T-helper 2 cell treated with Interferon-gamma antibody and Interleukin-4, amounts not matched to agents 100 ng/mL and 5 ng/mL, for 36 hours (primary cell): ENCODE measurements around the gene GPRC5A. TPM values are rescaled to one million over a fixed set of nuclear protein-coding genes. Genes with fewer than 3 reads are reported as not detected.

Experiments used
- intact Hi-C: fragments of 100-400 bp; cut with micrococcal nuclease; formaldehyde crosslinking; loops from one replicate; pipeline ENCODE4 v1.15.1; 2023
- total RNA-seq: library from RNA; stranded (reverse); gene quantifications from 2 replicates; pipeline ENCODE4 v1.2.3, GENCODE V29; 2022

The GPRC5A gene
- total RNA-seq, 1 donor from 2014 or later: 0.02 TPM

DNA sequence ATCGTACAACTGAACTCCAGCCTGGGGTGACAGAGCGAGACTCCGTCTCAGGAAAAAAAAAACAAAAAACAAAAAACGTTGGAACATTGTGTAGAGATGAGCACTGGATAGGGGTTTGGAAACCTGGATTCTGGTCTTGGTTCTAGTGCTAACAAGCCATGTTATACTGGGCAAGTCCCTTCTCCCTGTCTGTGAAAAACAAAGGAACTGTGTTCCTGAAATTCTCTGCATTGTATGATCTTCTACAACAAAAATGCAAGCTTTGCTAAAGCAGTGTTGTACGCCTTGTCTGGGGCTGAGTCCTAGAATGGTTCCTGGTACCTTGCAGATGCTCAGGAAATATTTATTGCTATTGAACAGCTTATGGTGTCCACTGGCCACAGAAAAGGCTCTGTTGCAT lies 47.2 kb downstream of the GPRC5A start:
- intact Hi-C loops: no loop called here

DNA sequence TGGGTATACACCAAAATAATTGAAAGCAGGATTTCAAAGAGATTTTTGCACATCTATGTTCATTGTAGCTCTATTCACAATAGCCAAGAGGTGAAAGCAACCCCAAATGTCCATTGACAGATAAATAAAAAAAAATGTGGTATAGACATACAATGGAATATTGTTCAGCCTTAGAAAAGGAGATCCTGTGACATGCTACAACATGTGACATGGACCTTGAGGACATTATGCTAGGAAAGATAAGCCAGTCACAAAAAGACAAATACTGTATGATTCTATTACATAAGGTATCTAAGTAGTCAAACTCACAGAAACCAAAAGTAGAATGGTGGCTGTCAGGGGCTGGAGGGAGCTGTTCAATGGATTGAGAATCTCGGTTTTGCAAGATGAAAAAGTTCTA lies 48.5 kb downstream of the GPRC5A start:
- intact Hi-C loops: no loop called here

DNA sequence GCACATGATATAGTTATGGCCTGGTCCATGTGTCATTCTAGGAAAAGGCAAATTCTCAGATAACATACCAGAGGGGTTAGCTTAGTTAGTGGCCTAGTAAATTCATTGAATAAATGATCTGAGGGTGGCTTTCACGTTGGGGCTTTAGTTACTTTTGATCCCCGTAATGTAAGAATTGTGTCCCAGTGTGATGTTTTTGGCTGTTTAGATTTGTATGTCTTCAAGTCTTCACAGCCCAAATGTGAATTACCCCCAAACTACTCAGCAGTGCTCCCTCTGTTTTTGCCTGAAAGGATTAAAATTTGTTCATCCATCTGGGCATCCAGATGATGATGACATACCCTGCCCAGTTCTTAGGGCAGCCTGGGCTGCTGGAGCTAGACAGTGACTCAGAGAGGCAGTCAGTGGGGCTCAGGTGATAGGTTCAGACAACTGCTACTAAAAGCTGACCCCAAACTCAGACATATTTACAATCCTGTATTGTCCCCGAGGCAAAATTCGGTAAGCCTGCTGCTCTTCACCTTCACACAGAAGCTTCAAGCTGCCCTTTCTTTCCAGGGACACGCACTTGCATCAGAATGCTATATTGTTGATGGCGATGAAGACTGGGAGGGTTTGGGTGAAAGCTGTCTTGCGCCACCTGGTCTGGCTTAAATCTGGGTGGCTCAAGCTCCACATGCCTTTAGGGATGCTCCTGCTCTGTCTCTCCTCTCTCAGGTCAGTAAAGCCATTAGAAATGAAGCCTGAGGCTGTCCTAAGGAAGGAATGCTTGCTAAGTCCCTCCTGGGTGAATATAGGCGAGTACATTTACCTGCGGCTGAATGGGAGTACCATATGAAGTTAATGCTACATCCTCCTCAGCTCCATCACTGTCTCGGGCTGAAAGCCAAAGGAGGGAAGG lies 50.3 kb downstream of the GPRC5A start:
- intact Hi-C loops: no loop called here

DNA sequence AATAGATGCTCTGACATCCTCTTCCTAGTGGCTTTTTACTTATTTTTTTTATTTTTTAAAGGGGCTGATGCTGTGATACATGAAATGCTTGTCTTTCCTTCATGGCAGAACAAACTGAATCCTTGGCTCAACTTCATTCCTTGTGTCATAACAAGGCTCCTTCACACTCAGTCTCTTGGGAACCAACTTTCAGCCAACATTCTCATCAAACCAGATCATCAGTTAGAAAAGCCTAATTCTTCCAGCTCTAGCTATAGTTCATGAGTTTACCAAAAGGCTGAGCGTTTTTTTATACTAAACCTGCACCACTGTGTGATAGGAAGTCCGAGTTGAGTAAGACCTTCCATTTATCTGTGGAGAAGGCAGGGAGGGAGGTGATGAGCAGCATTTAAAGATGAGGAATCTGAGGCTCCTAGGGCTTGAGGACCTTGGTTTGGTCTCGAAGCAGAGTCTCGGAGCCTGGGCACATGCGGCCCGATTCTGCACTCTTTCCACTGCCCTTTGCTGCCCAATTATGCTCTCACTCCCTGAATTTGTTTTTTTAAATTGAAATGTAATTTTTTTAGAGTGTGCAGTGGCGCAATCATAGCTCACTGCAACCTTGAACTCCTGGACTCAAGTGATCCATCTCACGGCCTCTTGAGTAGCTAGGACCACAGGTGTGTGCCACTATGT lies 52.4 kb downstream of the GPRC5A start:
- intact Hi-C loops: no loop called here

DNA sequence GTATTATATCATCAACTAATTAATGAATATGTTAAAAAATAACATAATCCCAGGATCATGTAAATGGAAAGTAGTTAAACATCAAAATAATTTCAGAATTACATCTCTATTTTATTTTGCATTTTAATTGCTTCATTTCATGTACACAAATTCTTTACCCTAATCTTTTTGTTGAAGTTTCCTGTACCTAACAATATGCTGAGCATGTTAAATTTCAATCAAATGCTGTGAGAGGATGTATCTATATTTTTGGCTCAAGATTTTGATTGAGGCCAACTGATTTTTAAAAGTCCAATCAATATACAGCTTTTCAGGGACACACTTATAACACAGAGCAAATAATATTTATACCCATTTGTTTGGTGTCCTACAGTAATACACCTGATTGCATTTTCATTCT lies 54.2 kb downstream of the GPRC5A start:
- intact Hi-C loops: no loop called here

DNA sequence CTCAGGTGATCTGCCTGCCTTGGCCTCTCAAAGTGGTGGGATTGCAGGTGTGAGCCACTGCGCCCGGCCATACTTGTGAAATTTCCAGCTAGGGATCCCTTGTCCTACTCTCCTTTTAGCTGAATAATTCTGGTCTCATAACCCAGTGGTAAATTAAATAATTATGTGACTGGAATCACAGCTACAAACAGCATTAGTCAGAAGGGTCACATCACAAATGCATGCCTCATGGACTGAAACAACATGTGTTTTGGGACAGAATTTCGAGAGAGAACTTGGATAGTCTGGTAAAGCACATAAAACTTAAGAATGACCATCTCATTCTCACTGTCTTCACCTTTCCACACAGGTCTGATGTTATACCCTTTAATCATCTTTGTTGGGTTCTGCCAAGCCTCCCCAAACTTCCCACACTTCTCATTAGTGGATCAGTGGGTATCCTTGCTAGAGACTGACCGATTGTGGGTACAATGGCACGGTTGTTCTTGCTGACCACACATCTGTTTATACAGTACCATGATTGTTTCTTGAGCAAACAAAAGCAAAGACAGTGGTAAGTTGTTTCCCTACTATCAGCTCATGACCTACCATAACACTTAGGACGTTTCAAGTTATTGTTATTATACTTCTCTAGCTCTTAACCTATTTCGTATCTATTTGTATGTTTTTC lies 55.5 kb downstream of the GPRC5A start:
- intact Hi-C loops: no loop called here

DNA sequence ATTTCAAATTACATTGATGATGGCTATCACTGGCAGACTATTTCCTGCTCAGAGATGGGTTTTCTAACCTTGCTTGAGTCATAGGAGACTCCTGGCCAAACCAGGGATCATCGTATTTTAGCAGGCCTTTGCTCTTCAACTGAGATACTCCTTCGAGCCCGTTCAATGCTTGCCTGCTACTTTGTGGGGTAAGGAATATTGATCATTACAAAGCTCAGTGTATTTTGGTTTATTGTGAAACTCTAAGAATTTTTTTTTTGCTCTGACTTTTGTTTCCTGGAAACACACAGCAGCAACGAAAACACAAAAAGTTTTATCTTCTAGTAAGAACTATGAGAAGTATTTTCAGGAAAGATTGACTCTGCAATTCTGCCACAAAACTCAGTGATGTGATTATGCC lies 56.5 kb downstream of the GPRC5A start:
- intact Hi-C loops: no loop called here

DNA sequence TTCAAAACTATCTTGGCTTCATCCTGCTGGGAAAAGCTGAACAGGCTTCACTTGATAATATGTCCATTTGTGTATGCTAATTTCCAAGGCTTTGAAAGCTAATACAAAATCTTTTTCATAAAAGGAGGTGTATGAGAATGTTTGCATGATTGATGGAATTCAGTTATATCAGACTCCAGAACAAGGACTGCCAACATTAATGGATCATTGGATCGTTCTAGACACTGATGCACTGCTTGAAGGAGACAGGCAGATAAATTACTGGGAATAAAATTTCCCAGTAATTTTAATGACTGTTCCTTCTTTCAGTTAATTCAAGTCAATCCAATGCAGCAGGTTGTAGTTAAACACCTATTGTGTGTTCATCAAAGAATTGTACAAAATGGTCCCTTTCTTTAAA lies 60.1 kb downstream of the GPRC5A start:
- intact Hi-C loops: no loop called here

DNA sequence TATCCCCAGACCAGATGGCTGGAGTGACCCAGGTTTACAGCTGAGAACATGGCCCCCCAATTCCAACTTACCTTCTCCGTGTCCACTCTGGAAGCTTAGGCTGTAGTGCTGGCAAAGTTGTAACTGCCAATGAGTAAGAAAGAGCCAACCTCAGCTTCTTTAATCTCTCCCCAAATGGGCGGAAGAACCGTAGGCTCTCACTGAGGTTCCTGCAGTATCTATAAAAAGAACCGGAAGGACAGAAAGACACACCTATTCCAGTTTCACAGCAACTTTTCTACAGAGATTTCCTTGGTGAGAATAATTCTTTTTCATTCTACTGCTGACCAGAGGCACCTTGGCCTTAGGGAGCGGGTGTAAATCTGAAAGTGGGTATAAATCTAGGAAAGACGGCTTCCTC lies 60.7 kb downstream of the GPRC5A start, which contains the start of gene GPRC5D:
GPRC5D (minus strand) TSS at position 135 of the 400 bp plus-strand sequence. CDS start 1,786 bp downstream, outside the sequence.
- intact Hi-C loops: no loop called here

DNA sequence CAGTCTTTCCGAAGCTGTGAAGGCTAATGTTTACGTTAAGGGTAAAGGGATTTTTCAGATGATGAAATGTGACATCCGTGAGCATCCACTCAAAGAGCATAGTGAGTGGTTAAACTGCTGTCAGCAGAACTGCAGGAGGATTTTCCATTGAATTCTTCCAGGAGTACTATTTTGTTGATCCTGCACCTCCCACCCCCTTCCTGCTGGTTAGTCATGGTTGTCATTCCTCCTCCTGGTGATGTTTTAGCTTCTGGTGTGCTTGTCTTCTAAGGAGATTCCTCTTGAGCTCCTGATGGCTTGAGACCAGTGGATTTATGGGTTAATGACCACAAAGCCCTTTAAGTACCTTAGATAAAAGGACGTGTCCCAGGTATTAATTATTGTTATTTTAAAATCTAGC lies 63.0 kb downstream of the GPRC5A start:
- intact Hi-C loops: no loop called here

DNA sequence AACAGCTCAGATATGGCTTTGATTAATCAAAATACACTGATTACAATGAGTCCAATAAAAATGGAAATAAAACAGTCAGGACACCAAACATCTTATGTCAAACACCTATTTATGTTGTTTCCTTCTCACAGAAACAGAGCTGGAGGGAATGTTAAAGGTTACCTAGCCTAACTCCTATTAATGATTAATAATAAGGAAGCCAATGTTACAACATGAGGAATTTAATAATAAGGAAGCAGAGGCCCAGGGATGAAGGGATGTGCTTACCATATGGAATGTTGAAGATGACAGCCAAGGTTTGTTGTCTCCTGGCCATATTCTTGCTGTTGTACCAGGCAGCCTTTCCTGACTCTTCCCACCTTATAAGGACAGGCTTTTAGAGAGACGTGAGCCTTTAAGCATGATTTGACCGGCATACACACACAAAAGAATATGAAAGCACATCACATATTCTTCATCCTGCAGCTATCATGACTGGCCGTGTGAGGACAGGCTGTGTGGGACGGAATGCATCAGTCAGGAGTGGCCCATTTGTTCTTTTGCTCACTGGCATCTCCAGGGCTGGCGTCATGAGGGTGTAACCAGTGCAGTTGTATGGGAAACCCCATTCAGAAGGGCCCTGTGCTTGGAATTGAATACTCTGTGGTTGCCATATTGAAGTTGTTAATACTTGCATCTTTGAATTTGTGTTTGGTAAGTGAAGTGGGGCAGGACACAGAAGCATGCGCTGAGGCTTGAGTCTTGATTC lies 63.7 kb downstream of the GPRC5A start:
- intact Hi-C loops: no loop called here

DNA sequence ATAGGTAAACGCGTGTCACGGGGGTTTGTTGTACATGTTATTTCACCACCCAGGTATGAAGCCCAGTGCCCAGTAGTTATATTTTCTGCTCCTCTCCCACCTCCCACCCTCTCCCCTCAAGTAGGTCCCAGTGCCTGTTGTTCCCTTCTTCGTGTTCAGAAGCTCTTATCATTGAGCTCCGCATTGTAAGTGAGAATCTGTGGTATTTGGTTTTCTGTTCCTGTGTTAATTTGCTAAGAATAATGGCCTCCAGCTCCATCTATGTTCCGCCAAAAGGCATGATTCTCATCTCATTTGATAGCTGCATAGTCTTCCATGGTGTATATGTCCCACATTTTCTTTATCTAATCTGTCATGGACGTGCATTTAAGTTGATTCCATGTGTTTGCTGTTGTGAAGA lies 67.5 kb downstream of the GPRC5A start:
- intact Hi-C loops: no loop called here

DNA sequence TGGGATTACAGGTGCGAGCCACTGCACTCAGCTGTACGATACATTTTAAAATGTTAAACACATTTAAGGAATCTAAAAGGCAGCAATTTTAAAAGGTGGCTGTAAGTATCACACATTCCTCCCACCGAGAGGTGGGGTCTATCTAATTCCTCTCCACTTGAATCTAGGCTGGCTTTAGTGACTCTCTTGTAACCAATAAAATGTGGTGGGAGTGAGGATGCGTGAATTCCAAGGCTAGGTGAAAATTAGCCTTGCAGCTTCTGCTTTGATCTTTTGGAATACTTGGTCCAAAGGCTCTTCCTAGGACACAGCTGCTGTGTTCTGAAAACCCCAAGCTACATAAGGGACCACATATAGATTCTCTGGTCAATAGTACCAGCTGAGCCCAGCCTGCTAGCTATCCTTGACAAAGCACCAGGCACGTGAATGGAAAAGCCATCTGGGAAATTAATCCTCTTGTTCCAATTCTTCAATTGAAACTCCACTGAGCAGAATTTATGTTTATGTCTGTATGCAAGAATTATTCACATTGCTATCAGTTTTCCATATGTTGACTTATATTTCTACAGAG lies 69.4 kb downstream of the GPRC5A start:
- intact Hi-C loops: no loop called here

DNA sequence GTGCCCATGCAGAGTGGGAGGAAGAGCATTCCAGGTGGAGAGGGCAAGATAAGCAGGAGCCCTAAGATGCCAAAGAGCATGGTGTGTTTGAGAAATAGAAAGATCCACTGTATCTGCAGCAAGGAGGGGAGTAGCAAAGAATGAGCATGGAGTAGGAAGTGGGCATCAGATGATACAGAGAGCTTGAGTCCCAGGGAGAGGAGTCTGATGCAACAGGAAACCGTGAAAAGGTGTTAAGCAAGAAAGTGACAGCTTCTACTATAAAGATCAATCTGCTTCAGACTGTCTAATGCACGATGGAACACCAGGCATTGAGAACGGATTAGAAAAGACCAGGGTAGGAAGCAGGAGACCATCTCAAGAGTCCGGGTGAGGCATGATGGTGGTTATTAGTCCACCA lies 72.9 kb downstream of the GPRC5A start:
- intact Hi-C loops: no loop called here

DNA sequence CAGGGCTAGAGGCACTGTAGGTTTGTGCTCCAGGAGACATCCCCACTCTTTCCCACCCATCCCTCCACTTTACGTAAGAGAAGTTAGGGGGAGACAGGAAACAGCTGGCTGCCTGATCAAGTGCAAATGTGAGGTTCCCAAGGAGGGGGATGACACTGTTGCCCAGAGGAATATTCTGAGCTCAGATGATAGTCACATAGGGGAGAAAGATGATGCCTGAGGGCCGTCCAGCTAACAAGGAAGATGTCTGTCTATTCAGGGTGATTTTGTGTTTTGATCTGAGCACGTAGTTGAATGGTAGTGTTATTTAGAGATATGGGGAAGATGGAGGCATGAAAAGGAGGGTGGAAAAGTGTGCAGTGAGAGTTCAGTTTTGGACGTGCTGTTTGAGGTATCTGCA lies 74.5 kb downstream of the GPRC5A start:
- intact Hi-C loops: no loop called here

Other genes with a start within 250 kb of the GPRC5A start
- 11.6 and 12.0 TPM in 2 replicates for gene GPR19, start 195.4 kb upstream of the GPRC5A start, total RNA-seq
- gene CDKN1B, start 174.2 kb upstream of the GPRC5A start, total RNA-seq: 89.3 and 90.8 TPM in 2 replicates
- gene APOLD1, start 105.9 kb upstream of the GPRC5A start, total RNA-seq: 7.9 and 9.5 TPM in 2 replicates
- gene DDX47, start 78.2 kb upstream of the GPRC5A start, total RNA-seq: 80.6 and 85.5 TPM in 2 replicates
- gene GPRC5D, start 60.6 kb downstream of the GPRC5A start, total RNA-seq: not detected in 2 replicates
- gene HEBP1, start 108.7 kb downstream of the GPRC5A start, total RNA-seq: 10.4 TPM in 2 replicates
- 3.0 and 3.5 TPM in 2 replicates for gene FAM234B, start 152.8 kb downstream of the GPRC5A start, total RNA-seq
- gene GSG1, start 212.1 kb downstream of the GPRC5A start, total RNA-seq: not detected in 2 replicates